Right forelimb (tissue), 1 donor: Measurements from ENCODE around the gene ENDOV.

Experiments
- DNase-seq: peaks from one replicate; pipeline ENCODE4 v3.0.0-alpha.2; 2018

Gene ENDOV

DNA sequence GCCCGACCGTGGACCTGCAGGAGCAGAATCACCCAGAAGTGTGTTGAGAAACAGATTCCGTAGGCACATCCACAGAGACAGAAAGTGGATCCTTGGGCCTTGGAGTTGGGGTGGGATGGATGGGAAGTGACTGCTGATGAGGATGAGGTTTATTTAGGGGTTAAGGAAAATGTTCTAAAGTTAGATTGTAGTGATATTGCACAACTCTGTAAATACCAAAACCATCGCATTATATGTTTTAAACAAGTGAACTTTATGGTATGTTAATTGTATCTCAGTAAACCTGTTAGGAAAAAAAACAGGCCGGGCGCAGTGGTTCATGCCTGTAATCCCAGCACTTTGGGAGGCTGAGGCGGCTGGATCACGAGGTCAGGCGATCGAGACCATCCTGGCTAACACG is 3.6 kb downstream of the ENDOV start:
- DNase-seq: no peak

DNA sequence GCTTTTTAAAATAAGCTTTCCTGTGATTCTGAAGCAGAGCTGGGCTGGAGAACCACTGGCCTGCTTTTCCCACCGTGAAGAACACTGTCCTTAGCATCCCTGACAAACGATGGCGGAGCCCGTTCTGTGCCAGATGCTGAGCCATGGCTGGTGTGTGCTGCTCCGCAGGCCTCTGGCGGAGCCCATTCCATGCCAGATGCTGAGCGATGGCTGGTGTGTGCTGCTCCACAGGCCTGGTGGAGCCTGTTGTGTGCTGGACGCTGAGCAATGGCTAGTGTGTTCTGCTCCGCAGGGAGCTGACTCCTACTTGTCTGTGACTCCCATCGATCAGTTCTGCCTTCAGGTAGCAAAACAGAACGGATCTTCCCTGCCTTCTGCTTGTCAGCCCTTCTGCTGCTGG is 4.3 kb downstream of the ENDOV start:
- DNase-seq: no peak

DNA sequence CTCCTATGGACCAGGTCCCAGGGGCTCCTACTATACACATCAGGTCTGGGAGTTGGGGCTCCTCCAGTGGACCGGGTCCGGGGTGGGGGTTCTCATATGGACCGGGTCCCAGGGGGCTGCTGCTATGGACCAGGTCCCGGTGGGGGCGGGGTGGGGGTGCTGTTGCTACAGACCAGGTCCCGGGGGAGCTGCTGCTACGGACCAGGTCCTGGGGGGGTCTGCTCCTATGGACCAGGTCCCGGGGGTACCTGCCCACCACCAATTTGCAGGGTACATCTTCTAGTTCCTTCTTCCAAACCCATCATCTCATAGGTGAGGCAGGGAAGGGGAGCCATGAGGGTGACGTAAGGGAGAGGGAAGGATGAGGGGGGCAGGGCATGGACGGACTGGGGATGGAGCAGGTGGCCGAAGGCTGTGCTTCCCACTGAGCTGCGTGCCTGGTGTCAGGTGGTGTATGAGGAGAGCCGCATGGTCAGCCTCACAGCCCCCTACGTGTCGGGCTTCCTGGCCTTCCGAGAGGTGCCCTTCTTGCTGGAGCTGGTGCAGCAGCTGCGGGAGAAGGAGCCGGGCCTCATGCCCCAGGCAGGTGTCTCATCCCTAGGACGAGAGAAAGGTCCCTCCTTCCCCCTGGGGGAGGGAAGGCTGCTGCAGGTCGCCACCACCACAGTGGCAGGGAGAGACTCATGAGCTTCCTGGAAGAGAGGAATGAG is 6.6 kb downstream of the ENDOV start:
- no peak for DNase-seq

DNA sequence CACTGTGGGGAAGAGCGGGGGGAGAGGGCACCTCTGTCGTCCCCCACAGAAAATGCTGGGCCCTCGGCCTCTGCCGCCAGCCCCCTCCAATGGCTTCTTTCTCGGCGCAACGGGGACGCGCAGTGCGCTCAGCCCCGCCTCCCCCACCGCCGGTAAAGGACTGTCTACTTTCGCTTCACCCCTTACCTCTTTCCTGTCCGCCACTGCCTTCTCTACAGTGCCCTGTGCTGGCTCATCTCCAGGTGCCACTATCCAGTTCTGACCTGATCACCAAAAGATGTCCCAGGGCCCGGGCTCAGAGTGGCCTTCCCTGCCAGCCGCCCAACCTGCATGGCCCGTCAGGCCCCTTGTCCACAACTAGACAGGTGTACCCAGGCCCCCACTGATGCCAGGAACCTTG is 7.3 kb downstream of the ENDOV start:
- no peak for DNase-seq

DNA sequence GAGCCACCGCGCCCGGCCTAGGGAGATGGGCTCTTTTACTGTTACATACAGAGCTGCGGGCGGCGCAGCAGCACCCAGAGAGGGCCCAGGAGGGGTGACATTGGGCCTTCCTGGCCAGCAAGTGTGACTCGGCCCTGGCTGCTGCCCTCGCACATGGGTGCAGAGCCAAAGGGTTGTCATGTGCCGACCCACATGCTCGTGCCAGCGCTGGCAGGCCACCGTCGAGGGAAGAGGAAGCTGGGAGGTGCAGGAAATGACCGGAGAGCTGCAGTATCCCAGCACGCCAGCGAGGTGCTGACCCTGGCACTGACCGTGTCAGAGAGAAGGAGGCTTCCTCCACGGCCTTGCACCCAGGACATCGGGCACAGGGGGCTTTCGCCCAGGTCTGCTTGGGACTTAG is 8.0 kb downstream of the ENDOV start:
- no peak for DNase-seq

DNA sequence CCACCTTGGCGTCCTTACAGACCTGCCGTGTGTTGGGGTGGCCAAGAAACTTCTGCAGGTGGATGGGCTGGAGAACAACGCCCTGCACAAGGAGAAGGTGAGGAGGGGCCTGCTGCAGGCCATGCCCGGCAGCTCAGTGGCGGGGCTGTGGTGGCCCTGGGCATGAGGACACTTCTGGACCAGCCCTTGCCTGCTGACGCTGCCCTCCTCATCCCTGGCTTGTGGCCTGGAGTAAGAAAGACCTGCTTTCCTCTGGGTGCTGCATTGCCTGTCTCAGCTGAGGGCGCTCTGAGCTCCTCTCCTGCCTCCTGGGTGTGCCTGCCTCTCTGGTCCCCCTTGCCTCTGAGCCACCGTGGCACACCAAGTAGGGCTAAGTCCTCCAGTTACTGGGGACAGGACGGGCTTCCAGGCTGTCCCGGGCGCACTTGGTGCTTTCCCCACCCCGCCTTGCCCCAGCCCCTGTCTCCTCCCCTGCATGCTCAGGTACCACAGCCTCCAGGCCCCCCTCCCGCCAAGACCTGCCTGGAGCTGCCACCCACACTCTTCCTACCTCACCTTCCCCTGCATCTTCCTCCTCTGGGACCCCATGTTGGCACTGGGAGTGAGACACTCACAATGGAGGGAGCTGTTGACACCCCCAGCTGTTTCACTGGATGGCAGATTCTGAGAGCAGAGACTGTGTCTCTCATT is 8.7 kb downstream of the ENDOV start:
- DNase-seq: no peak

DNA sequence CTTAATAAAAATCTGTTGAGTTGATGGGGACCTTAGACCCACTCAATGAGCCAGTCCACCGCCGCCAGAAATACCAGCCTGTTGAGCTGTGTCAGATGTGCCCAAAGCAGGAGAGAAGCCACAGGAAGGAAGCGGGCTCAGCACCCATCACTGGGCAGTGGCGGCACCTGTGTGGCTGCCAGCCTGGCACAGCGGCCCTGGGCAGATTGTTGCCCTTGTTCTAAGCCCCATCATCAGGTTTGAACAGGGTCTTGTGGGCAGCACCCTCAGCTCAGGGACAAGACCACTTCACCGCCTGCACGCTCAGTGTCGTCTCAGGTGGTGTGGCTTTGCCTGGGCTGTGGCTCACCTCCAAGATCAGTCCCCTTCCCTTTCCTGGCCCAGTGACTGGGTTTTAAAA is 9.3 kb downstream of the ENDOV start:
- DNase-seq: no peak

DNA sequence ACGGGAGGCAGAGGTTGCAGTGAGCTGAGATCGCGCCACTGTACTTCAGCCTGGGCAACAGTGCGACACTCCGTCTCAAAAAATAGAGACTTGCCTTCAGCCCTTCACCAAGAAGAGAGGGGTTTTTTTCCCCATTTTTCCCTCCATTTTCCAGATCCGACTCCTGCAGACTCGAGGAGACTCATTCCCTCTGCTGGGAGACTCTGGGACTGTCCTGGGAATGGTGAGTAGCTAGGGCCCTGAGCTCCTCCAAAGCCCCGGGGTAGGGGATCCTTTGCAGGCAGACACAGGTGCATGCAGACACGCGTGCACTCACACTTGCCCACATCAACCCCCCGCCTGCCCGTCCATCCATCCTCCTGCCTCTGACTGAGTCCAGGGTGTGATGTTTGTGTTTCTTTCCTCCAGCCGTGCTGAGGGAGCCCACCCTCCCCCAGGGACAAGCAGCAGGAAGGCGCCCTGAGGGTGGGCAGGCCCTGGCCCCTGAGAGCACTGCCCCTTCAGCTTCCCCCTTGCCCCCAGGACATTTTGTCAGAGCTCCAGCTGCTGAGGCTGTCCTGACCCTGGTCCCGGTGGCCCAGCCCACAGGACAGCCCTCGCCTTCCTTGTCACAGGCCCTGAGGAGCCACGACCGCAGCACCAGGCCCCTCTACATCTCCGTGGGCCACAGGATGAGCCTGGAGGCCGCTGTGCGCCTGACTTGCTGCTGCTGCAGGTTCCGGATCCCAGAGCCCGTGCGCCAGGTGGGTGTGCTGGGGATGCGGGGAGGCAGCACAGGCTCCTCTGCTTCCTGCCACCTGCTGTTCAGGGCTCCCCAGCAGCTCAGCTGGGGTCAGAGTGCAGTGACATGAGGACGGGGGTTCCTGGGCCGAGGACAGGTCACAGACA is 10.2 kb downstream of the ENDOV start:
- DNase-seq: no peak

DNA sequence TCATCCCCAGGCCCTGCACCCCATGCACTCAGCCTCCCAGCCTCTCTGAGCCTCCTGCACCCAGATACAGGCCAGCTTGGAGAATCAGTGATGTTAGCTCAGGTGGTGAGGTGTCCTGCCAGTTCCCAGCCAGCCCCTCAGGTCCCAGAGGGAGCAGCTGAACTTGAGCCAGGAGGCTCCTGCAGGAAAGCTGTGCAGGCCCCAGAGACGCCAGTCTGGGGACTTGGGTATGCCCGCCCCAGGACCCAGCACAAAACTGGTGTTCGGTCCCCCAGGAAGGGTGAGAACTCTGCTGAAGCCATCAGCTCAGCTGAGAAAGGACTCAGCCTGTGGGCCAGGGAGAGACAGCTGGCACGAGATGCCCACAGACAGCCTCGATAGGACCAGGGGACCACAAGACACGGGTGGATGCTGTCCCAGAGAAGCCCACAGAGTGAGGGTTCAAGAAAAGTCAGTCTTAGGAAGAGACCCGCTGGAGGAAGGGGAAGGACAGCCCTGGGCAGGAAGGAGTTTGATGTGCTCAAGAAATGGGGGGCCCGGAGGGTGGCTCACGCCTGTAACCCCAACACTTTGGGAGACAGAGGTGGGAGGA is 11.0 kb downstream of the ENDOV start:
- no peak for DNase-seq

DNA sequence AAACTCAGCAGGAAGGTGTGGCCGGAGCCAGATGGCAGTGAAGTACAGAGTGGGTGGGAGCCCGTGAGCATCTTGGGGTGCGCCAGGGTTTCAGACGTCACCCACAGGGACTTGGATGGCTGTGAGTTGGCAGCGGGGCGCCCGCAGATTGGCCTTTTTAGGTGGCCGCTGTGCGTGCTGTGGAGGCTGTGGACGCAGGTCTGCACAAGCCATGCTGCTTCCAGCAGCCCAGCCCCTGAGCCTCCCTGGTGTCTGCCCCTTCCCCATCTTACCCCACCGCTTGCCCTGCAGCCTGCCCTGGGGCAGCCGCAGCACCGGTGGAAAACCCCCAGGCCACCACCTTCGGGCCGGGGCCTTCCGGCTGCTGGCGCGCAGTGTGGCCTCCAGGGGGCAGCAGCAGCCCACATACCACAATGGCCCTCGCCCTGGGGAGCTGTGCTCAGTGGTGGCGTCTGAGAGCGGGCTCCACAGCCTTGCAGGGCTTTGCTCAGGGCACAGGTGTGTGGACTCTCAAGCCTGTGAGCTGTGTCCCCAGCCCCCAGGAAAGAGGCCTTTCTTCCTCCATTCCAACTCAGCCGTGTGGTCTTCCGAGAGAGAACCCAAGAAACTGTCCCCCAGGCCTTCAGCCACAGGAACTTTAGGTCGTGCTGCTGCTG is 11.8 kb downstream of the ENDOV start:
- peak; percentile 84 for DNase-seq

DNA sequence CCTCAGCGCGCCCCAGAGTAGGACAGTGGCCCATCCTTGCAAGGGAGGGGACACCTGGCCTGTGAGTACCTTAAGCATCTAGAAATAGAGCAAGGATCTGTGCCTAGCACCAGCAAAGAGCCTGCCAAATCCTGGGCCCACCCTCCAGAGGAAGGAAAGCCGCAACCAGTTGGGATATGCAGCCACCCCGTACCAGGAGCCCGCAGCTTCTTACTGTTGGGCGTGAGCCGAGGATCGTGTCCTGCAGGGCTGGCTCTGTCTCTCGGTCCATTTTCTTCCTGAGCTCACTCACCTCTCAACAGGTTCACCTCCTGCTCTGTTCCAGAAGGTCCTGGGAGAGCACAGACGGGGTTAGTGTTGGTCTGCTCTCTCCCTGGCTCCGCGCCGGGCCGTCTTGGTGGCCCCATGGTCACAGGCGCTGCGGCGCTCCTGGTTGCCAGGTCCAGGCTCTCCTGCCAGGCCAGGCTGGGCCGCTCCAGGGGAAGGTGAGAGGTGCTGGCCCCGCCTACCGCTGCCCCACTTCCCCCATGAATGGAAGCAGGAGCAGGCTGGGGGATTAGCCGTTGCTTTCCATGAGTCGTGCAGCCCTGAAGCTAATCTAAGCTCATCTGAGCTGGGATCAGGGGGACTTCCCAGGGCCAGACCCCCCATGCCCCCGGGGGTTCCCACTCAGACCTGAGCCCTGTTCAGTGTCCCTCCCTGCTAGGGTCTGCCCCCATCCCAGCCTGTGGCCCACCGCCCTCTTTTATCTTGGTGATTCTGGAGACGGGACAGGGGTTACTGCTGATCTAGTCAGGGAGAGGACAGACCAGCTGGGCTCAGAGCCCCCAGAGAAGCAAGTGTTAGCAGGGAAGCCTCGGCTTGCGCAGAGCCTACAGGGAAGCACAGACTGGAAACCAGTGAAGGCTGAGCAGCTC is 12.7 kb downstream of the ENDOV start:
- DNase-seq: no peak

DNA sequence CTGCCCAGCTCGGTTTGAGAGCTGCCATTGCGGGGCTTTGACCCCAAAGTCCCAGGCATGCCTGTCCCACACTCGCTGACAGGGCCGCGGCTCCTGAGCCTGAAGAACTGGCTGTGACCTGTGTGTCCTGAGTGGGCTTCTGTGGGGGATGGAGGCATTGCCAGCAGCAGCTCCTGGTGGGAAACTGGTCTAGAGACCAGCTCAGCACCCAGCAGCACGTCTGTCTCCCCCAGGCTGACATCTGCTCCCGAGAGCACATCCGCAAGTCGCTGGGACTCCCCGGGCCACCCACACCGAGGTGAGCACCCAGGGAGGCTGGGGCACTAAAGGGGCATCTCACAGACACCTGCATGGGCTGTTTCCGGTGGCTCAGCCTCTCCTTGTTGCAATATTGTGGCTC is 13.4 kb downstream of the ENDOV start:
- DNase-seq: no peak

DNA sequence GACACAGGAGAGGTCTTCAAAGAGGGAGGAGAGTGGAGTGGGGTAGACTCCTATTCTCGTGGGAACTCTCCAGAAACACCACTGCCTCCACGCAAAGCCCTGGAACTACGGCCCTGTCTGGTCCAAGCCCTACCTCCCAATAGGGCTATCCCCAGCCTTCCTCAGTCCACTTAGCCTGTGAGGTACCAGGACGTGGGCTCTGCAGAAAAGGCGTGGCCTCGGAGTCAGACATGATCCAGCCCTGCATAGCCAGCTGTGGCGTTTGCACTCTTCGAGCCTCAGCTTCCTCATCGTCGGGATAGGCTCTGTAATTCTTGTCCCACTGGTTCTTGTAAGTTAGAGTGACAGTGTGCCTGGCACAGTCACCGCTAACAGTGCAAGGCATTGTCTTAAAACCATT is 13.8 kb downstream of the ENDOV start:
- no peak for DNase-seq

DNA sequence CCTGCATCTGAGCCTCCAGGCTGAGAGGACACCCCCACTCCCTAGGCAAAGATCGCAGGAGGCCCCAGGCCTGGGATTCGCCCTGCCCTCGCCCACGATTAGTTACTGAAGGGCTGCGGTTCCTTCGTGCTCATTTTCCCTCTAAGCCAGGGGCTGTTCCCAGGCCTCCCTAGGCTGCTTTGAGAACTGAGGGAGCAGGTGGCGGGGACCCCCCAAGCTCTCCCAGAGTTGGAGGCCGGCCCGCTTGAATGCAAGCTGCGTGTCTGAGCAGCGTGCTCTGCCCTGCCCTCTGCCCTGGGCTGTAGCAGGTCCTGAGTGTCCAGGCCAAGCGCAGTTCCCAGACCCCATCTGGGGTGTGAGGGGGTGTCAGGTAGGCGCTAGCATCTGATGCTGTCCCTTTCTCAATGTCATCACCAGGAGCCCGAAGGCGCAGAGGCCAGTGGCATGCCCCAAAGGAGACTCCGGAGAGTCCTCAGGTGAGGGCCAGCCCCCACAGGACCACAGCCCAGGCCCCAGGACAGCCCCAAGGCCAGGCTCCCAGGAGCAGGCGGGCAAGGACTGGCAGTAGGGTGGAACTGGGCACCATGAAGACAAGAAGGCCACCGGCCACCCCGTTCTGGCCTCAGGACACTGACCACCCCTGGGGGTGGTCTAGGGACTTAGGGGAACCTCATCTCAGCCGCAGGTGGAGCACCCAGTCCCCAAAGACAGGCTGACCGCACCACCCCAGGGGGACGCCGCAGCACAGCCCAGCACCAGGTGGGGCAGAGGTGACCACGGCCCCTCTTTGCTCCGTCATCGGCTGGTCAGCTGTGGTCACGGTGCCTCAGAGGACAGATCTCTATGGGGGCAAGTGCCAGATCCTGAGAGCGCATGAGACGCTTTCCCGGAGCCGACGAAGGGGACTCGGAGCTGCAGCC is 14.6 kb downstream of the ENDOV start:
- no peak for DNase-seq

DNA sequence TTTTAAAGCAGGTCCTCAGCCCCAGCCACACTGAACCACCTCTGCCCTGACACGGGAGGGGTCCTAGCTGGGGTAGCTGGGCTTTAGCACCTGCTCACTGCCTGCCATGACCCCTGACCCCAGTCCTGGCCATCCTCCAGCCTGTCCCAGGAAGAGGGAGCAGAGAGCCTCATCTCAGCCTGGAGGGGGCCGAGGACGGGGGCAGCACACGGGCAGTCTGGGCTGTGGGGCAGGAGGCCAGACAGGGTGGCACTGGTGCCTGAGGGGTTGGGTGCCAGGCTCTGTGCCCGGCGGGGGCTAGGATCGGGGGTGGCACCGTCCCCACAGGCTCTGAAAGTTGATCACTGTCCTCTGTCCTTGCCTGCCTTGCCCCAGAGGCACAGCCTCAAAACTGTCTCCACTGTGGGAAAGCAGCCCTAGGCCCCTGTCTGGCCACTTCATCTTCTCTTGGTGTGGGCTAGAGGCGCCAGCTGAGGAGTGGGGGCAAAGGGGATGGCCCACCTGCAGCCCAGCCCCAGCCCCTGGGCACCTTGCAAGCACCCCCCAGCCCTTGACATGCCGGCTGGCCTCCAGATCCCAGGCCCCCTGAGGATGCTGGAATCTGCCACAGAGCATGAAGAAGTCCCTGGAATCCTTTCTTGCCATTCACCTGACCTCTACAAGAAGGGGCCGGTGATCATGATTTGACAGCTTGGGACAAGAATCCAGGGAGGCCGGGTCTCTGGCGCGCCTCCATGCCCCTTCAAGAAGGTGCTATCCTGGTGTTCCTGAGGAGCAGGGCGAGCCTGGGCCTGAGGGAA is 15.7 kb downstream of the ENDOV start:
- DNase-seq: no peak

DNA sequence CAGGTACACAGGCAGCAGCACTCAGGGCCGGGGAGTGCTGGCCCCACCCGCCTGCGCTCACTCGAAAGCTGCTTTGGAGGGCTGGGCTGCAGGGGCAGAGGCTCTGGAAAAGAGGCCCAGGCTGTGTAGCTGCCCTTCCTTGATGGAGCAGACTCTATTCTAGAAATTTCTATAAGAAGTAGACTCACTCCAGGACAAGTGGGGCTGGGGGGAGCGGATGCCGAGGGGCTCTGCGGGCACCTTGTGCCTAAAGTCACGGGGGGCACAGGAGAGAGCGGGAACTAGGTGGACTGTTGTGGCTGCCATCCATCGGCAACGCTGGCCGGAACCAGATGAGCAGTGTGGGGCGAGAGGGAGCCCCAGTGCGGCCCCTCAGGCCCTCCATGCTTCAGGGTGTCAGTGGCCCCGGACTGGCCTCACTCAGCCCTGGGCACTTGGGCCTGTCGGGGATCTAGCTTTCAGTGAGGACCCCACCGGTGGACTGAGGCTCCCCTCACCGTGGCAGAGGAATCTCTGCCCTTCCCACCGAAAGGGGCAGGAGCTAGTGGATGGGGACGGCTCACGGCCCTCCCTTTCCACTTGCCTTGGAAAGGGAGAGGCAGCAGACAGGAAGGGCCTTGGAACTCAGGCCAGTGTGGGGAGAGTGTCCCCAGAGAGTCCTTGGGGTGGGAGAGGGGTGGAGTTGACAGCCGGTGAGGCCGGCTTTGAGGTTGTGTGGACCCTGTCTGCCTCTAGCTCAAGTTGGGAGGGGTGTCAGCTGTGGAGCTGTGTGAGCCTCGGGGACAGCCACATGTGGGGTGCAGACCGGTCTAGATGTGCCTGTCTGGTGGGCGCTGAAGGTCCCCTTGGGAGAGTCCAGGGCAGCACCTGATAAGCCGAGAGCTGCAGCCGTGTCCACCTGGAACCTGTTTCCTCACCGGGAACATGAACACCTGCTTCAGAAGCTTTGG is 16.6 kb downstream of the ENDOV start:
- DNase-seq: no peak

DNA sequence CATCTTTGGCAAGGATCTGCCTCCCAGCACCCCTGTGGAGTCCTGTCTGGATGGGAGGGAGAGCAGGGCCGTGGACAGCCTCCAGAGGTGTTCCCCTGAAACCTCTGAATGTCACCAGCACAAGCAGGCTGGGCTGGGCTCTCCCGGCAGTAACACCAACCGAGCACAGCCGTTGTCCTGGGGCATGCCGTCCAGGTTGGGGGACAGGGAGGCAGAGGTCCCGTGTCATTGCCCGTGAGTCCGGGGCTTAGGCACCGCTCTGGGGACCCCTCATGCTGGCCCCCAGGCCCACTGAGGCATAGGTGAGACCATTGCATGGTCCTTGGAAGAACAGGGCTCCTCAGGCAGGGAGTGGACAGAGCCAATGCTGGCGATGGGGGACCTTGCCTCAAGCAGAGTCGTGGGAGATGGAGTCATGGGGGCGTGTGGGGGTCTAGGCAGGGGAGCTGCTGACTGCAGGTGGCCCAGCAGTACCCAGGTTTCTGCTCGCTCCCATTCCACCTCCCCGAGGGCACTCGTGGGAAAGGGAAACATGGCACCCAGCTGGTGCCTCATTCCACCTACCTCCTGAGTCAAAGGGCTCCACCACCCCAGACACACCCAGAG is 17.5 kb downstream of the ENDOV start:
- no peak for DNase-seq

DNA sequence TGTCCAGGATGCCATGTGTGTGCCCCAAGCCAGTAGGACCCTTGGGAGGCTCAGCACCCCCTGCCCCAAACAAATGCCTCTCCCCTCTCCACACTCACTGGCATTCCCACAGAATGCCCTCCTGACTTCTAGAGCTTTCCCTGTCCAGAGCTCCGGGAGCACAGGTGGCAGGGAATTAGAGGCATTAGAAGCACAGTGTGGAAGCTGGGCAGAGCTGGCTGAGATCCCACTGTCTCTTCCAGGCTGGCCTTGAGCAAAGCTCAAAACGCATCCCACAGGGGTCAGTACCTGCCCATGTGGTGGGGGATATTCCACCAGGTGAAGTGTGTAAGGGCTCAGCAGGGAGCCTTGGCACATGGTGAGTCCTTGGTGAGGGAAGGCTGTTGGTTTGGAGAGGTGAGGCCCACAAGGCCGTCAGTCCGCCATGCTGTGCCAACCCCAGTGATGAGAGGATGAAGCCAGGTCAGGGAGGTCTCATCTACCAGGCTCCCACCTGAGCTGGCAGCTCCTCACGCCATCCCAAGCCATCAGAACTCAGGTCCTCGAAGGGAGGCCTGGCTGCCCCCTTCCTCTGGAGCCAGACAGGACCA is 18.1 kb downstream of the ENDOV start:
- DNase-seq: no peak
